ENCODE results near the gene ELP4. TPM values are rescaled to one million over a fixed set of nuclear protein-coding genes. Genes with fewer than 3 reads are reported as not detected.

The ELP4 gene
- total RNA-seq, 1 experiment from 2014 or later = 17.2 TPM

DNA sequence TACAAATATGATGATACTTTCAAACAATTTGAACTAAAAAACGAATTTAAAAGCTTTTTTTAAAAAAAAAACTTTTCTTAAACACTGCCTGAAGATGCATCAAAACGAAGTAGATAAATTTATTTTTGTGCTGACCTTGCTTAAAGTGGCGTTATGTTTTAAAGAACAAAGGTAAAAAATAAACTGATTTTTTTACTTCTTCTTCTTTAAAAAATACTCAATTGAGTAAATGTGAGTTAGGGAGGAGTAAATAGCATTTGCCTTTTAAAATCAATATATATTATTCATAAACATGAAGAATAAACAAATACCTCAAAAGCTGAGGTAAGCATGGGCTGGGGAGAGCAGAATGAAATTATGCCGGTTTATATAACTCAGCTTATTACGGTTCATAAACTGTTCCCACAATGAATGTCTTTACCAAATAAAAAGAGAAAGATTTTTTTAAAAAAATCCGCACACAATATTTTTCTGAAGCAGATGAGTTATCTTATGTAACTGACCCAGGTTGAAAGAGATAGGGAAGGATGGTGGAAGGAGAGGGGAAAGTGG lies 292.5 kb downstream of the ELP4 start:
- TF ChIP-seq REST (IDR thresholded peaks at IDR 0.05; ENCODE audit: insufficient read depth in 1 of 2, low read depth in 2 of 2, low read length in 1 of 2) (no peak), POLR2AphosphoS5 (IDR thresholded peaks at IDR 0.05; ENCODE audit: low read depth, low read length) (no peak), SIN3A (IDR thresholded peaks at IDR 0.05; ENCODE audit: borderline replicate concordance, insufficient read depth, low read depth, low read length) (no peak), TCF7L2 (IDR thresholded peaks at IDR 0.05; ENCODE audit: low read depth, low read length) (no peak), CTCF (IDR thresholded peaks at IDR 0.05) (no peak)
- in situ Hi-C loops (cut with HindIII; ENCODE audit: low pct_unique_long_range_greater_than_20kb, low sequenced_read_pairs) = no loop called here
- ChIA-PET CTCF (no interaction called here), POLR2A (no interaction called here)
- Histone ChIP-seq H3K27me3 (ENCODE audit: control insufficient read depth, insufficient read depth, low read length) (peaks cover 16% of the 10 kb centered on the region), H3K4me3 (ENCODE audit: low read depth in 2 of 2, low read length in 2 of 2) (no peak overlapping the region), H3K36me3 (ENCODE audit: control insufficient read depth, insufficient read depth, low read length) (no peaks in the 10 kb centered on the region), H3K4me1 (ENCODE audit: control insufficient read depth, insufficient read depth, low read length) (no peaks in the 10 kb centered on the region), H3K9me3 (ENCODE audit: control insufficient read depth, insufficient read depth, low read depth, low read length) (no peaks in the 10 kb centered on the region), H3K27ac (ENCODE audit: low read length) (no peak overlapping the region)
- ATAC-seq (no peak), DNase-seq (ENCODE audit: low read depth, low spot score) (no peak)
- BruUV-seq (replicated peaks) = no TSS peak
- intact Hi-C loops (cut with micrococcal nuclease; ENCODE audit: unreplicated experiment) = no loop called here

GRCh38 chr11:31802609-31802989 lies 293.0 kb downstream of the ELP4 start:
- no peak overlapping the region for H3K27ac ChIP-seq (ENCODE audit: low read length)
- peaks cover 20% of the 10 kb centered on the region for H3K27me3 ChIP-seq (ENCODE audit: control insufficient read depth, insufficient read depth, low read length)
- H3K9me3 ChIP-seq (ENCODE audit: control insufficient read depth, insufficient read depth, low read depth, low read length) = no peaks in the 10 kb centered on the region
- no peaks in the 10 kb centered on the region for H3K36me3 ChIP-seq (ENCODE audit: control insufficient read depth, insufficient read depth, low read length)
- ChIA-PET CTCF (no interaction called here), POLR2A (no interaction called here)
- intact Hi-C loops (cut with micrococcal nuclease; ENCODE audit: unreplicated experiment) = no loop called here
- TF ChIP-seq POLR2AphosphoS5 (IDR thresholded peaks at IDR 0.05; ENCODE audit: low read depth, low read length) = no peak
- TF ChIP-seq TCF7L2 (IDR thresholded peaks at IDR 0.05; ENCODE audit: low read depth, low read length) = no peak
- no peak for TF ChIP-seq CTCF (IDR thresholded peaks at IDR 0.05)
- no peak for TF ChIP-seq SIN3A (IDR thresholded peaks at IDR 0.05; ENCODE audit: borderline replicate concordance, insufficient read depth, low read depth, low read length)
- TF ChIP-seq REST (IDR thresholded peaks at IDR 0.05; ENCODE audit: insufficient read depth in 1 of 2, low read depth in 2 of 2, low read length in 1 of 2) = no peak
- DNase-seq (ENCODE audit: low read depth, low spot score) = no peak
- no peaks in the 10 kb centered on the region for H3K4me1 ChIP-seq (ENCODE audit: control insufficient read depth, insufficient read depth, low read length)
- BruUV-seq (replicated peaks) = no TSS peak
- H3K4me3 ChIP-seq (ENCODE audit: low read depth in 2 of 2, low read length in 2 of 2) = no peak overlapping the region
- in situ Hi-C loops (cut with HindIII; ENCODE audit: low pct_unique_long_range_greater_than_20kb, low sequenced_read_pairs) = no loop called here
- ATAC-seq = no peak
